ENCODE measurements around the gene CADM4. TPM values are rescaled to one million over a fixed set of nuclear protein-coding genes. Genes with fewer than 3 reads are reported as not detected.

Gene CADM4
- total and polyA plus RNA-seq, 2 of the 8 experiments (the other 6 are each of a cell fraction or from before 2014, with no cell fraction given): 13.5 to 25.0 TPM

GRCh38 chr19:43639519-43640423 lies at the start of gene CADM4 (continued):
- 0 out of 2 replicates have a peak, but pooled peaks have one; percentile 32 for TF ChIP-seq PHF8 (conservative IDR thresholded peaks at IDR 0.05; ENCODE audit: low read depth, low read length)
- TF ChIP-seq ASH2L (IDR thresholded peaks at IDR 0.05; ENCODE audit: low read length): peak; percentile 39
- peak; percentile 97 for TF ChIP-seq KDM4A (IDR thresholded peaks at IDR 0.05; ENCODE audit: low read depth, low read length, severe bottlenecking)
- no peak for TF ChIP-seq CTCF (IDR thresholded peaks at IDR 0.05; ENCODE audit: control extremely low read depth in 1 of 3, insufficient read depth in 1 of 3, low read depth in 1 of 3, low read length in 3 of 3)
- peak in 1 of 2 experiments; percentile 20; a peak in 1 of 4 replicates for TF ChIP-seq HDAC2 (IDR thresholded peaks at IDR 0.05; ENCODE audit: borderline replicate concordance in 1 of 2, low read depth in 2 of 2, low read length in 2 of 2)
- no peak for TF ChIP-seq CTBP2 (IDR thresholded peaks at IDR 0.05; ENCODE audit: borderline replicate concordance, insufficient read depth, insufficient read length, low read length)
- no peak for TF ChIP-seq POLR2AphosphoS5 (IDR thresholded peaks at IDR 0.05; ENCODE audit: low read depth, low read length)
- peak; percentile 33; the same call in 1 of the 2 replicates for TF ChIP-seq RBBP5 (IDR thresholded peaks at IDR 0.05; ENCODE audit: borderline replicate concordance, low read depth, low read length)
- no peak for TF ChIP-seq EP300 (IDR thresholded peaks at IDR 0.05; ENCODE audit: borderline replicate concordance in 1 of 2, low read depth in 2 of 2, low read length in 2 of 2)
- no peak for TF ChIP-seq CBX5 (IDR thresholded peaks at IDR 0.05; ENCODE audit: low read depth, low read length)
- TF ChIP-seq RAD21 (IDR thresholded peaks at IDR 0.05 in 1 of 2, conservative IDR thresholded peaks at IDR 0.05 in 1 of 2; ENCODE audit: low read depth in 2 of 2, low read length in 2 of 2): no peak
